ENCODE results near the gene CBX4.

The CBX4 gene

GRCh38 chr17:79790805-79791734 is 48.2 kb downstream of the CBX4 start:
- DNase-seq (ENCODE audit: low read depth in 2 of 3, low spot score in 1 of 3), result no peak

GRCh38 chr17:79789943-79790804 is 49.1 kb downstream of the CBX4 start:
- no peak for DNase-seq (ENCODE audit: low read depth in 2 of 3, low spot score in 1 of 3)

- DNase-seq (ENCODE audit: low read depth in 2 of 3, low spot score in 1 of 3), result no peak
Observed at GRCh38 chr17:79788989-79789942, 50.0 kb downstream of the CBX4 start.

GRCh38 chr17:79788455-79788854 is 50.8 kb downstream of the CBX4 start:
- DNase-seq (ENCODE audit: low read depth in 2 of 3, low spot score in 1 of 3), result no peak

GRCh38 chr17:79786930-79787643 is 52.2 kb downstream of the CBX4 start:
- no peak for DNase-seq (ENCODE audit: low read depth in 2 of 3, low spot score in 1 of 3)

GRCh38 chr17:79785900-79786810 is 53.1 kb downstream of the CBX4 start:
- DNase-seq (ENCODE audit: low read depth in 2 of 3, low spot score in 1 of 3), result no peak

- DNase-seq (ENCODE audit: low read depth in 2 of 3, low spot score in 1 of 3), result no peak
Observed at GRCh38 chr17:79785017-79785899, 54.0 kb downstream of the CBX4 start.

GRCh38 chr17:79784353-79785016 is 54.8 kb downstream of the CBX4 start:
- no peak for DNase-seq (ENCODE audit: low read depth in 2 of 3, low spot score in 1 of 3)

- no peak for DNase-seq (ENCODE audit: low read depth in 2 of 3, low spot score in 1 of 3)
Observed at GRCh38 chr17:79783891-79784290, 55.3 kb downstream of the CBX4 start.

All from stimulated activated CD4-positive, alpha-beta T cell treated with anti-CD3 and anti-CD28 coated beads, Interleukin-12 subunit alpha, Interleukin-12 subunit beta, amount 100 ng/mL, for 48 hours (primary cell).